ENCODE results near the gene PDIA6.

The PDIA6 gene

GRCh38 chr2:10788855-10789254 lies 23.7 kb downstream of the PDIA6 start:
- no peak for TF ChIP-seq CTCF (IDR thresholded peaks at IDR 0.05)

DNA sequence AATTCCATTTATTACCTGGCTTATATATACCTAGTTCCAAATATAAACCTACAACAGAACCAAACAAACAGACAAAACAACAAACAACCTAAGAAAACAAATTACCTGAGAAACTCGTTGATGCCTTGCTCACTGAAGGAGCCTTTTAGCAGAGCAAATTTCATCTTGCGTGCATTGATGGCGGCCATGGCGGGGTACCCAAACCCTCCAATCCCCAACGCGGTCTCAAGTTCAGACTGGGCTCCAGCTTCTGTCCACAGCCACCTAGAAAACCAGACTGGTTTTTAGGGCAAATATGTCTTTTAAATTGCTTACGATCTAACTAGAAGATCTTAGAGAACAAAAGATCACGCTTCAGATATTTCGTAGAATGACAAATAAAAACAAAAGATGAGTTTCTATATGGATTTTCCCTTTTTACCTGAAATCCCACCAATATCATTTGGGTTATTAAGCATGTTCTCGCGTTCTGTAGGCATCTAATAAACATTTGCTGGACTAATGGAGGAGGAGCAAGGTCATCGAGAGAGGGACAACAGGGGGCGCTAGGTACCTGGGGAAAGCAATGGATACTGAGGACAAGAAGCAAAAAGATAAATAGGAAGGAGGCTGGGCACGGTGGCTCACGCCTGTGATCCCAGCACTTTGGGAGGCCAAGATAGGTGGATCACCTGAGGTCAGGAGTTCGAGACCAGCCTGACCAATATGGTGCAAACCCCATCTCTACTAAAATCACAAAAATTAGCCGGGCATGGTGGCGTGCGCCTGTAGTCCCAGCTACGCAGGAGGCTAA lies 25.2 kb downstream of the PDIA6 start:
- peak; percentile 40 for TF ChIP-seq CTCF (IDR thresholded peaks at IDR 0.05)

DNA sequence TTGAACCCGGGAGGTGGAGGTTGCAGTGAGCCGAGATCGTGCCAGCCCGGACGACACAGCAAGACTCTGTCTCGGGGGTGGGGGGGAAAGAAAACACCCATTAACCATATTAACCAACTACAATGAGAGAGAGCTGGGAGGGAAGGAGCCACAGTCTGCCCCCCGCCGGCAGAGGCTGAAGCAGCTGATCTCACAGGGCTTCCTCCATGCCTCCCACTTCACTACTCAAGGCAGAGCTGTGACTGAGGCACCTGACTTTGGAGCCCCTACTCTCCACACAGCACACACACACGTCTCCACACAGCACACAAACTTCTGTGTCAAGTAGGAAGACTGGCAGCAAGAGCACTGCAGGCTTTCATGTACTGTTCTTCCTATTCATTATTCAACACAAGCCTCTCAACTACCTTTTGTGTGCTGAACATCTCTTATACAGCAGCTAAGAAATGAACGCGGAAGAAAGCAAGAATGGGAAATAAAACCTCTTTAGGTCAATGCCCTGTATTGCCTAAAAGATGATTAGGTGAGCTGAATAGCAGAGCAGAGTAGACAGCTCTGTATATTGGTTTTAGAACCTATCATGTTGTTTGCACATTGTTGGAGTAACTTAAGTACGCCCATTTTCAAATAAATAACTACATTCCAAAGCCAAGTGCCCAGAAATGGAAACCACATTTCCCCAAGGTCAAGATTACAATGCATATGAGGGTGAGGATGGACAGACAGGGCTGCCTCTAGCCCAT lies 26.2 kb downstream of the PDIA6 start:
- TF ChIP-seq CTCF (IDR thresholded peaks at IDR 0.05), result no peak

- no peak for TF ChIP-seq CTCF (IDR thresholded peaks at IDR 0.05)
Measured at GRCh38 chr2:10785260-10785659, 27.3 kb downstream of the PDIA6 start.

DNA sequence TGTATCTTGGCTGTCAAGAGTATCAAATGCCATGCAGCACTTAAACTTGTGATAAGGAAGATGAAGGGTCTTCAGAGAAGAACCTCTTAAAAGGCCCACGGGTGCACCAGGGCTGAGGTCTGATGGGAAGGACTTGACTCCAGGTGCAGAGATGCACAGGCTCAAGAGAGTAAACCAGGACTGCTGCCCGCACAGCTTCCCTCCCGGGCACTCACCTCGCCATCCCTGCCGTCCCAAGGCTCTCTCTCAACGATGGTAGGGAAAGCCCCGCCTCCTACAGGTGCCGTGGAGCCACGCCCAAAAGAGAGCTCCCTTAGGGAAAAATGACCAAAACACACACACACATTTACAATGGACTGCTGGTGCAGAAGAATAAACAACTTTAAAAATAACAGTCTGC lies 27.9 kb downstream of the PDIA6 start:
- TF ChIP-seq CTCF (IDR thresholded peaks at IDR 0.05), result no peak

GRCh38 chr2:10783421-10783820 lies 29.2 kb downstream of the PDIA6 start:
- TF ChIP-seq CTCF (IDR thresholded peaks at IDR 0.05), result no peak

DNA sequence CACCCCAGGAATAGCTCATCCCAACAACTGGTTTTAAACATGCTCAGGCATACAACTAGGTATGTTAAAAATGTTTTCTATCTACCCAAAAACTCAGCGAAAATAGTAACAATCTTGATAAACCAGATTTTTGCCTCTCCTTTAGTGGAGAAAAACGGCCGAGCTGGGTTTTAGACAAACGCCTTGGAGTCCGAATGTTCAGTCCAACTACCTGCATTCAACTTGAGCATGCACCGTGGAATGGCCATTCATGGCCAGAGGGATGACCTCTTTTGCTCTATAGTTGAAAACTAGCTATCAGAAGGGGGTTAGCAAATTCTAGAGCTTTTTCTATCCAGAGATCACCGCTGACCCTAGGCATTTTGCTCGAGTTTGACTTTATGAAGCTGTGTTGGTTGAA lies 30.8 kb downstream of the PDIA6 start:
- no peak for TF ChIP-seq CTCF (IDR thresholded peaks at IDR 0.05)

All from LNCAP (cell line).